OCI-LY7 (cell line): ENCODE results near the gene RAPGEF5. TPM values are rescaled to one million over a fixed set of nuclear protein-coding genes. Genes with fewer than 3 reads are reported as not detected.

Experiments
- BruUV-seq: library from RNA; stranded (reverse); fragments of 400-500 nt; replicated peaks from 2 replicates; lab custom pipeline; 2021; lab: Mats Ljungman, UMichigan
- CTCF ChIA-PET: fragments of 300-600 bp; sonication (Branson Sonifier 250); formaldehyde crosslinking; loops from one replicate; lab custom pipeline; 2022; ENCODE audit warnings: antibody characterized with exemption; ENCODE audit not compliant: unreplicated experiment; lab: Charles Lee
- POLR2A ChIA-PET: fragments of 300-600 bp; sonication (Branson Sonifier 250); formaldehyde crosslinking; loops from one replicate; lab custom pipeline; 2022; ENCODE audit warnings: antibody characterized with exemption; lab: Charles Lee
- DNase-seq: peaks from one replicate; pipeline ENCODE4 v3.0.0-alpha.2; 2015; ENCODE audit warnings: low spot score
- H2AFZ ChIP-seq: fragments of 200-600 bp; sonication (generic), shearing (Covaris generic); 2 replicates; pipeline ENCODE4 v1.6.1; 2014; ENCODE audit warnings: mild to moderate bottlenecking, antibody characterized with exemption, low read length, moderate library complexity
- H3K27ac ChIP-seq: fragments of 200-600 bp; sonication (generic); 2 replicates; pipeline ENCODE4 v1.5.1; 2014; ENCODE audit warnings: mixed run types, low read depth, mild to moderate bottlenecking, moderate library complexity, low read length, inconsistent platforms; ENCODE audit not compliant: poor library complexity, severe bottlenecking
- H3K36me3 ChIP-seq: fragments of 200-600 bp; sonication (generic); 2 replicates; pipeline ENCODE4 v1.6.1; 2014; ENCODE audit warnings: mild to moderate bottlenecking, antibody characterized with exemption, low read length, moderate library complexity, mixed read lengths; ENCODE audit not compliant: insufficient read depth
- H3K4me1 ChIP-seq: fragments of 200-600 bp; sonication (generic); 2 replicates; pipeline ENCODE4 v1.5.1; 2014; ENCODE audit warnings: mild to moderate bottlenecking, low read length; ENCODE audit not compliant: insufficient read depth, poor library complexity, severe bottlenecking
- H3K4me2 ChIP-seq: fragments of 200-600 bp; sonication (generic); 2 replicates; pipeline ENCODE4 v1.6.1; 2014; ENCODE audit warnings: mild to moderate bottlenecking, low read length
- H3K4me3 ChIP-seq: fragments of 200-600 bp; sonication (generic); 2 replicates; pipeline ENCODE4 v1.5.1; 2014; ENCODE audit warnings: mild to moderate bottlenecking, low read depth, low read length; ENCODE audit not compliant: poor library complexity, severe bottlenecking
- H3K79me2 ChIP-seq: fragments of 200-600 bp; sonication (generic); 2 replicates; pipeline ENCODE4 v1.6.1; 2016; ENCODE audit warnings: low read depth, mild to moderate bottlenecking, low read length, moderate library complexity, mixed read lengths; ENCODE audit not compliant: insufficient read depth
- H3K9me2 ChIP-seq: fragments of 200-600 bp; sonication (generic); 2 replicates; pipeline ENCODE4 v1.6.1; 2016; ENCODE audit warnings: mild to moderate bottlenecking, low read length, mixed read lengths; ENCODE audit not compliant: insufficient read depth
- H3K9me3 ChIP-seq: fragments of 200-600 bp; sonication (generic); 2 replicates; pipeline ENCODE4 v1.6.1; 2014; ENCODE audit warnings: mild to moderate bottlenecking, mixed run types, low read length, mixed read lengths
- H4K20me1 ChIP-seq: fragments of 200-600 bp; sonication (generic); 2 replicates; pipeline ENCODE4 v1.6.1; 2014; ENCODE audit warnings: mild to moderate bottlenecking, antibody characterized with exemption, low read length, moderate library complexity, mixed read lengths; ENCODE audit not compliant: insufficient read depth
- EZH2phosphoT487 ChIP-seq: fragments of 200-600 bp; sonication (generic); IDR thresholded peaks from 2 replicates; pipeline ENCODE4 v1.6.1; 2018; ENCODE audit warnings: low read depth, borderline replicate concordance, mild to moderate bottlenecking, mixed run types, antibody characterized with exemption, low read length, moderate library complexity, mixed read lengths
- intact Hi-C: fragments of 100-400 bp; cut with micrococcal nuclease; formaldehyde crosslinking; loops from one replicate; pipeline ENCODE4 v1.10.0; 2022; ENCODE audit not compliant: unreplicated experiment
- total RNA-seq, 2 experiments: library from RNA; depleted of rRNA in 1 of 2; stranded (reverse); fragments of >200 nt in 1 of 2; shearing (Covaris generic) in 1 of 2; gene quantifications; 2 replicates each; pipeline ENCODE4 v1.2.3, GENCODE V29; 2014 to 2022
- TF ChIP-seq, protein P1 (sequence below): fragments of 200-600 bp; sonication (generic); conservative IDR thresholded peaks from 2 replicates; pipeline ENCODE4 v1.5.1; 2014; ENCODE audit warnings: mild to moderate bottlenecking, antibody characterized with exemption, low read length, moderate library complexity, mixed read lengths

The RAPGEF5 gene
- total RNA-seq, 2 experiments from 2014 or later: 114 to 115 TPM

DNA sequence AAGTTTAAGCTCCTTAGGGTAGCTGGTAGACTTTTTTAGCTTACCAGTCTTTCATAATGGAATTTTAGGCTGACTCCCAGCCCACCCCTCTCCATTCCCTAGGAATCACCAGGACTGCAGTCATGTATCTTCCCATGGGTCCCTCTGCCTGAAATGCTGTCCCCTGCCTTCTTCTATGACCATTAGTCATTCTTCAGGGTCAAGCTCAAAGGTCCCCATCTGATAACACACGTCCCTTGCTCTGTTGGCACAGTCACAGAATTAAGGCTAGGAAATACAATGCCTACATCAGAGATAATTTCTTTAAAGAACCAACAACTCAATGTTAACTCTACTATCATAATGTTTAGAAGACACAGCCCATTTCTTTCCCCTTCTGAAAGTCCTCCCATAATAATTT, 140.6 kb downstream of the RAPGEF5 start:
- H3K9me2 ChIP-seq: no peaks in the 10 kb centered on the region
- H3K4me1 ChIP-seq: no peaks in the 10 kb centered on the region
- H3K79me2 ChIP-seq: no peaks in the 10 kb centered on the region
- no peak overlapping the region for H3K4me3 ChIP-seq
- H4K20me1 ChIP-seq: no peaks in the 10 kb centered on the region
- H2AFZ ChIP-seq: no peak overlapping the region
- no peak for TF ChIP-seq EZH2phosphoT487
- TF ChIP-seq, protein P1, sequence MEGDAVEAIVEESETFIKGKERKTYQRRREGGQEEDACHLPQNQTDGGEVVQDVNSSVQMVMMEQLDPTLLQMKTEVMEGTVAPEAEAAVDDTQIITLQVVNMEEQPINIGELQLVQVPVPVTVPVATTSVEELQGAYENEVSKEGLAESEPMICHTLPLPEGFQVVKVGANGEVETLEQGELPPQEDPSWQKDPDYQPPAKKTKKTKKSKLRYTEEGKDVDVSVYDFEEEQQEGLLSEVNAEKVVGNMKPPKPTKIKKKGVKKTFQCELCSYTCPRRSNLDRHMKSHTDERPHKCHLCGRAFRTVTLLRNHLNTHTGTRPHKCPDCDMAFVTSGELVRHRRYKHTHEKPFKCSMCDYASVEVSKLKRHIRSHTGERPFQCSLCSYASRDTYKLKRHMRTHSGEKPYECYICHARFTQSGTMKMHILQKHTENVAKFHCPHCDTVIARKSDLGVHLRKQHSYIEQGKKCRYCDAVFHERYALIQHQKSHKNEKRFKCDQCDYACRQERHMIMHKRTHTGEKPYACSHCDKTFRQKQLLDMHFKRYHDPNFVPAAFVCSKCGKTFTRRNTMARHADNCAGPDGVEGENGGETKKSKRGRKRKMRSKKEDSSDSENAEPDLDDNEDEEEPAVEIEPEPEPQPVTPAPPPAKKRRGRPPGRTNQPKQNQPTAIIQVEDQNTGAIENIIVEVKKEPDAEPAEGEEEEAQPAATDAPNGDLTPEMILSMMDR: no peak
- intact Hi-C loops: no loop called here
- ChIA-PET CTCF (no interaction called here), POLR2A (interaction anchor here (1.1 to 2.7 kb wide), 6 partner anchors 9 to 1047 kb away, joined by 4 to 14 read pairs (median 4); no protein-coding TSS in a partner anchor)
- no peaks in the 10 kb centered on the region for H3K9me3 ChIP-seq
- H3K27ac ChIP-seq: no peak overlapping the region
- H3K4me2 ChIP-seq: no peak overlapping the region
- DNase-seq: no peak
- peaks cover 98% of the 10 kb centered on the region for H3K36me3 ChIP-seq
- BruUV-seq: no TSS peak

DNA sequence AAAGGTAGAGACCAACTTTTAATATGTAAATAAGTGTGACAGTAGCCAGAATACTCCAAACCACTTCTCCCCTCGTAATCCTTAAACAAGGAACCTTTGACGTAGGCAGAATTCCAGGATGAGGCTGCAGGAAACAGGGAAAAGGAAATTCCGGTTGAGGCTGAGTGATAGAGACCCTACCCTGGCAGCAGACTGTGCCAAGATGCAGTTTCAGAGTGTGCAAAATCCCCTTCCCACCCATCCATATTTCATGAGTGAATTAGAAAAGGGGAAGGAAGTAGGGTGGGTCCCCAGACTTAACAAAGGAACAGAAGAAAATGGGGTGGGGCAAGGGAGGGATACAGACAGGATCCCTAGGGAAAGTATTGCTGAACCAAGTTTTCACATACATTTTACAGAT, 143.0 kb downstream of the RAPGEF5 start:
- Histone ChIP-seq H3K9me2 (no peaks in the 10 kb centered on the region), H3K4me1 (no peaks in the 10 kb centered on the region), H3K36me3 (peaks cover 98% of the 10 kb centered on the region), H3K9me3 (no peaks in the 10 kb centered on the region), H3K4me2 (no peak overlapping the region), H3K27ac (no peak overlapping the region), H4K20me1 (no peaks in the 10 kb centered on the region), H3K79me2 (no peaks in the 10 kb centered on the region), H2AFZ (no peak overlapping the region), H3K4me3 (no peak overlapping the region)
- TF ChIP-seq EZH2phosphoT487: no peak
- CTCF ChIA-PET: no interaction called here
- intact Hi-C loops: no loop called here
- BruUV-seq: no TSS peak
- POLR2A ChIA-PET: interaction anchor here (1.8 to 2.7 kb wide), 2 partner anchors 8 to 11 kb away, joined by 4 to 14 read pairs; no protein-coding TSS in a partner anchor
- no peak for DNase-seq

DNA sequence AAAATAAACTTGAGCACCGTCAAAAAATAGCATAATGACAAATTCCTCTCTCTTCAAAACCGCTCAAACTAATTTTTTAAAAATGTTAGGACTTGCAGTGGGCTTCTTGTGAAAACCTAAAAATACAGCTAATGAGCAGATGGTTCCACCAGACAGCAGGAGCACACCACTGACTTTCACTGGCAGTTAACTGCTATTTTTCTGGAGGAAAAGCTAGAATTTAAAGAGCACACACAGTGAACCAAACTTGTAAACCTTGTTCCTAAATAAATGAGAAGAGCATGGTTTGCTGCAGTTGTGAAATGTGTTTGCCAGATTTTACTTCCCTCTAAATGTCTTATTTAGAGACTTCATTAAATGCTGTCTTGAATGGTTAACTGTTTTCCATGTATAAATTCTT, 143.9 kb downstream of the RAPGEF5 start:
- Histone ChIP-seq H2AFZ (no peak overlapping the region), H4K20me1 (no peaks in the 10 kb centered on the region), H3K9me2 (no peaks in the 10 kb centered on the region), H3K79me2 (no peaks in the 10 kb centered on the region), H3K36me3 (peaks cover 98% of the 10 kb centered on the region), H3K4me3 (no peak overlapping the region), H3K9me3 (no peaks in the 10 kb centered on the region), H3K4me1 (no peaks in the 10 kb centered on the region), H3K27ac (no peak overlapping the region), H3K4me2 (no peak overlapping the region)
- BruUV-seq: no TSS peak
- TF ChIP-seq EZH2phosphoT487: no peak
- TF ChIP-seq, protein P1: no peak
- CTCF ChIA-PET: no interaction called here
- intact Hi-C loops: no loop called here
- no peak for DNase-seq
- POLR2A ChIA-PET: interaction anchor here (1.8 kb wide), 1 partner anchor 12 kb away, joined by 4 read pairs; no protein-coding TSS in a partner anchor
